Measurements from ENCODE around the gene CCDC182.
A peak's percentile ranks its signal among the peaks of the same experiment; 100 is the strongest.

Gene CCDC182

GRCh38 chr17:57784226-57784895 is 39.3 kb upstream of the CCDC182 start:
- H3K4me3 ChIP-seq (IDR thresholded peaks at IDR 0.05; ENCODE audit: insufficient read depth, low read depth, low read length) = no peak overlapping the region
- no peak for TF ChIP-seq CTCF (conservative IDR thresholded peaks at IDR 0.05; ENCODE audit: low read depth, low read length)
- H3K4me1 ChIP-seq (ENCODE audit: low read depth, poor library complexity, severe bottlenecking) = peaks cover 3% of the 10 kb centered on the region
- H4K20me1 ChIP-seq (ENCODE audit: insufficient read depth) = no peaks in the 10 kb centered on the region
- no peaks in the 10 kb centered on the region for H3K27me3 ChIP-seq (ENCODE audit: insufficient read depth, low read depth)
- no peak overlapping the region for H2AFZ ChIP-seq (ENCODE audit: low read depth)
- H3K79me2 ChIP-seq (ENCODE audit: insufficient read depth, low read depth) = no peaks in the 10 kb centered on the region
- H3K4me2 ChIP-seq = no peak overlapping the region
- no peak overlapping the region for H3K27ac ChIP-seq
- H3K9ac ChIP-seq = no peak overlapping the region
- no peaks in the 10 kb centered on the region for H3K36me3 ChIP-seq (ENCODE audit: insufficient read depth)

- peak overlapping the region; percentile 57 for H3K4me2 ChIP-seq
- peaks cover 3% of the 10 kb centered on the region for H3K4me1 ChIP-seq (ENCODE audit: low read depth, poor library complexity, severe bottlenecking)
- H3K36me3 ChIP-seq (ENCODE audit: insufficient read depth) = no peaks in the 10 kb centered on the region
- H3K4me3 ChIP-seq (IDR thresholded peaks at IDR 0.05; ENCODE audit: insufficient read depth, low read depth, low read length) = no peak overlapping the region
- no peaks in the 10 kb centered on the region for H3K79me2 ChIP-seq (ENCODE audit: insufficient read depth, low read depth)
- H4K20me1 ChIP-seq (ENCODE audit: insufficient read depth) = no peaks in the 10 kb centered on the region
- no peaks in the 10 kb centered on the region for H3K27me3 ChIP-seq (ENCODE audit: insufficient read depth, low read depth)
- H2AFZ ChIP-seq (ENCODE audit: low read depth) = peak overlapping the region; percentile 83
- no peak overlapping the region for H3K27ac ChIP-seq
- peak; percentile 95 for TF ChIP-seq CTCF (conservative IDR thresholded peaks at IDR 0.05; ENCODE audit: low read depth, low read length)
- H3K9ac ChIP-seq = no peak overlapping the region
Observed at GRCh38 chr17:57783338-57783742, 38.2 kb upstream of the CCDC182 start.

GRCh38 chr17:57782647-57783337 is 37.7 kb upstream of the CCDC182 start:
- Histone ChIP-seq H3K36me3 (ENCODE audit: insufficient read depth) (no peaks in the 10 kb centered on the region), H3K4me1 (ENCODE audit: low read depth, poor library complexity, severe bottlenecking) (peaks cover 3% of the 10 kb centered on the region), H4K20me1 (ENCODE audit: insufficient read depth) (no peaks in the 10 kb centered on the region), H3K9ac (no peak overlapping the region), H2AFZ (ENCODE audit: low read depth) (peak overlapping the region; percentile 83), H3K4me2 (peak overlapping the region; percentile 57), H3K79me2 (ENCODE audit: insufficient read depth, low read depth) (no peaks in the 10 kb centered on the region), H3K4me3 (IDR thresholded peaks at IDR 0.05; ENCODE audit: insufficient read depth, low read depth, low read length) (no peak overlapping the region), H3K27ac (no peak overlapping the region), H3K27me3 (ENCODE audit: insufficient read depth, low read depth) (no peaks in the 10 kb centered on the region)
- no peak for TF ChIP-seq CTCF (conservative IDR thresholded peaks at IDR 0.05; ENCODE audit: low read depth, low read length)

GRCh38 chr17:57782062-57782490 is 37.0 kb upstream of the CCDC182 start:
- no peaks in the 10 kb centered on the region for H3K27me3 ChIP-seq (ENCODE audit: insufficient read depth, low read depth)
- H4K20me1 ChIP-seq (ENCODE audit: insufficient read depth) = no peaks in the 10 kb centered on the region
- H3K4me2 ChIP-seq = no peak overlapping the region
- H3K27ac ChIP-seq = no peak overlapping the region
- no peak for TF ChIP-seq CTCF (conservative IDR thresholded peaks at IDR 0.05; ENCODE audit: low read depth, low read length)
- no peaks in the 10 kb centered on the region for H3K36me3 ChIP-seq (ENCODE audit: insufficient read depth)
- no peaks in the 10 kb centered on the region for H3K79me2 ChIP-seq (ENCODE audit: insufficient read depth, low read depth)
- no peak overlapping the region; the same call in 1 of the 2 replicates for H2AFZ ChIP-seq (ENCODE audit: low read depth)
- peaks cover 3% of the 10 kb centered on the region for H3K4me1 ChIP-seq (ENCODE audit: low read depth, poor library complexity, severe bottlenecking)
- H3K9ac ChIP-seq = no peak overlapping the region
- no peak overlapping the region for H3K4me3 ChIP-seq (IDR thresholded peaks at IDR 0.05; ENCODE audit: insufficient read depth, low read depth, low read length)

Data from KMS-11 (cell line).